Measurements from ENCODE around the gene KCNQ2. TPM values are rescaled to one million over a fixed set of nuclear protein-coding genes. Genes with fewer than 3 reads are reported as not detected.

KCNQ2 gene
- total RNA-seq, 1 experiment from 2014 or later, result not detected

DNA sequence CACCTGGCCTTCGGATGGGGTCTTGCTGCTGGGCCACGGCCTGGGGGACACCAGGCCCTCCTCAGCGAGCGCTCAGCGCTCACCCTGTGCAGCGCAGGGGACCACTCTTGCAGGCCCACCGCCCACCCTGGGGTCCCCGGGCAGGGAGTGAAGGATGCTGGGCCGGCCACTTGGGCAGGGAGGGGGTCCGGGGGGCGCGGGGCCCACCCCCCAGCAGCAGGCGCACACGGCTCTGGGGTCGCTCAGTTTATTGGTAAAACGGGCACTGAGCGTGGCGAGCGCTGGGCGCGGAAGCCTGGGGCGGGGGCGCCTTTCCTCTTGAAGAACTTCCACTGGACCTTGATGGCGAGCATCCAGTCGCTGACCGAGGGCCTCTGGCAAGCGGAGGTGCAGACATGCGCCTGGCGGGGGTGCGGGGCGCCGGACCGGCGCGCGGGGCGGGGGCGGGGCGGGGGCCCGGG is 15.4 kb upstream of the KCNQ2 start:
- Histone ChIP-seq H3K9me2 (replicated peaks; ENCODE audit: insufficient read depth, low read length) (no peaks in the 10 kb centered on the region), H3K27ac (ENCODE audit: low read length) (no peak overlapping the region), H3K79me2 (ENCODE audit: low read length) (no peaks in the 10 kb centered on the region), H3K4me3 (ENCODE audit: low read length) (no peak overlapping the region), H4K20me1 (ENCODE audit: insufficient read depth, low read depth, low read length) (no peaks in the 10 kb centered on the region), H3K4me1 (ENCODE audit: low read length) (no peaks in the 10 kb centered on the region), H3K4me2 (ENCODE audit: low read depth, low read length, poor library complexity, severe bottlenecking) (no peak overlapping the region), H2AFZ (ENCODE audit: low read length) (no peak overlapping the region), H3K9ac (ENCODE audit: low read length) (no peak overlapping the region), H3K9me3 (ENCODE audit: low read length) (no peaks in the 10 kb centered on the region), H3K36me3 (ENCODE audit: insufficient read depth, low read length) (no peaks in the 10 kb centered on the region), H3K27me3 (ENCODE audit: low read length) (no peaks in the 10 kb centered on the region)
- no peak for DNase-seq

DNA sequence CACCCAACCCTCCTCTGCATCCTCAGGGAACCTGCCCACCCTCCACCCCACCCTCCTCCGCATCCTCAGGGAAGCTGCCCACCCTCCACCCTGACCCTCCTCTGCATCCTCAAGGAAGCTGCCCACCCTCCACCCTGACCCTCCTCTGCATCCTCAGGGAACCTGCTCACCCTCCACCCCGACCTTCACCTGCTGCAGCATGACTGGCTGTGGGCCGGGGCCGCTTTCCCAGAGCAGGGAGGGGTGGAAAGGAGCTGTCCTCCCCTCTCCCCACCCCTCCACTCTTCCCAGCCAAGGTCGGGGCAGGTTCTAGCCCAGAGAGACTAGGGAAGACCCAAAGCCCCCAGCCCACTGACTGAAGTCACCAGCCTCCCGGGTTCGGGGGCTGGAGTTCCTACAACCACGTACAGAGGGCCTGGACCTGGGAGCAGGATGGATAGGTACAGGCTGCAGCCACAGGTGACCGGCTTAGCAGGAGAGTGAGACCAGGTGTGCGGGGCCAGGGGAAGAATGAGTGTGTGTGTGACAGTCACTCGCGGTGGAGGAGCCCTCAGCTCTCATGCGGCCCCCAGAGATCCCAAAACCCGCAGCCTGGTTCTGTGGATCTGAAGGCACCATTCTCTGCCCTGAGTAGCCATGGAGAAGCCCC is 14.8 kb upstream of the KCNQ2 start:
- no peaks in the 10 kb centered on the region for H3K4me1 ChIP-seq (ENCODE audit: low read length)
- no peaks in the 10 kb centered on the region for H3K9me2 ChIP-seq (replicated peaks; ENCODE audit: insufficient read depth, low read length)
- no peak overlapping the region for H2AFZ ChIP-seq (ENCODE audit: low read length)
- no peaks in the 10 kb centered on the region for H3K79me2 ChIP-seq (ENCODE audit: low read length)
- no peaks in the 10 kb centered on the region for H3K36me3 ChIP-seq (ENCODE audit: insufficient read depth, low read length)
- no peak for DNase-seq
- H4K20me1 ChIP-seq (ENCODE audit: insufficient read depth, low read depth, low read length), result no peaks in the 10 kb centered on the region
- H3K27me3 ChIP-seq (ENCODE audit: low read length), result no peaks in the 10 kb centered on the region
- H3K4me2 ChIP-seq (ENCODE audit: low read depth, low read length, poor library complexity, severe bottlenecking), result no peak overlapping the region
- no peak overlapping the region for H3K4me3 ChIP-seq (ENCODE audit: low read length)
- H3K9me3 ChIP-seq (ENCODE audit: low read length), result no peaks in the 10 kb centered on the region
- no peak overlapping the region for H3K27ac ChIP-seq (ENCODE audit: low read length)
- H3K9ac ChIP-seq (ENCODE audit: low read length), result no peak overlapping the region

DNA sequence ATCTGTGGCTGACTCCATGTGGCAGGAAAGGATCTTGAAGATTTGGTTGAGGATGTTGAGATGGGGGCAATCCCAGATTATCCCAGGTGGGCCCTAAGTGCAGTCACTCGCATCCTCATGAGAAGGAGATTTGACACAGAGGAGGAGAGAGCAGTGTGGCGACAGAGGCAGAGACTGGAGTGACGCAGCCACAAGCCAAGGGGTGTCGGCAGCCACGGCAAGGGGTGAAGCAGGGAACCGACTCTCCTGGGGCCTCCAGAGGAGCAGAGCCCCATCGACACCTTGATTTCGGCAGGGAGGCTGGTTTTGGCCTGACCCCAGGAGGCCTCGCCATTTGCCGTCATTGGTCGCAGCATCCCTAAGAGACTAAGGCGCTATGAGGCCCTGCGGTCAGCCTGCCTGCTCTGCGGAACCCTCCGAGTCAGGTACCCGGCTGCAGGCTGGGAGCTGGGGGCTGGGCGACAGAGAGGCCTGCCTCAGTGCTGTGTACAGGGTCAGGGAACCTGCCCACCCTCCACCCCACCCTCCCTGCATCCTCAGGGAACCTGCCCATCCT is 13.9 kb upstream of the KCNQ2 start:
- Histone ChIP-seq H3K9me2 (replicated peaks; ENCODE audit: insufficient read depth, low read length) (no peaks in the 10 kb centered on the region), H3K4me3 (ENCODE audit: low read length) (no peak overlapping the region), H2AFZ (ENCODE audit: low read length) (no peak overlapping the region), H3K4me2 (ENCODE audit: low read depth, low read length, poor library complexity, severe bottlenecking) (no peak overlapping the region), H4K20me1 (ENCODE audit: insufficient read depth, low read depth, low read length) (0 out of 2 replicates have a peak, but pooled peaks cover 1% of the 10 kb centered on the region), H3K27me3 (ENCODE audit: low read length) (no peaks in the 10 kb centered on the region), H3K36me3 (ENCODE audit: insufficient read depth, low read length) (no peaks in the 10 kb centered on the region), H3K4me1 (ENCODE audit: low read length) (no peaks in the 10 kb centered on the region), H3K79me2 (ENCODE audit: low read length) (no peaks in the 10 kb centered on the region), H3K9ac (ENCODE audit: low read length) (no peak overlapping the region), H3K9me3 (ENCODE audit: low read length) (no peaks in the 10 kb centered on the region), H3K27ac (ENCODE audit: low read length) (no peak overlapping the region)
- no peak for DNase-seq

DNA sequence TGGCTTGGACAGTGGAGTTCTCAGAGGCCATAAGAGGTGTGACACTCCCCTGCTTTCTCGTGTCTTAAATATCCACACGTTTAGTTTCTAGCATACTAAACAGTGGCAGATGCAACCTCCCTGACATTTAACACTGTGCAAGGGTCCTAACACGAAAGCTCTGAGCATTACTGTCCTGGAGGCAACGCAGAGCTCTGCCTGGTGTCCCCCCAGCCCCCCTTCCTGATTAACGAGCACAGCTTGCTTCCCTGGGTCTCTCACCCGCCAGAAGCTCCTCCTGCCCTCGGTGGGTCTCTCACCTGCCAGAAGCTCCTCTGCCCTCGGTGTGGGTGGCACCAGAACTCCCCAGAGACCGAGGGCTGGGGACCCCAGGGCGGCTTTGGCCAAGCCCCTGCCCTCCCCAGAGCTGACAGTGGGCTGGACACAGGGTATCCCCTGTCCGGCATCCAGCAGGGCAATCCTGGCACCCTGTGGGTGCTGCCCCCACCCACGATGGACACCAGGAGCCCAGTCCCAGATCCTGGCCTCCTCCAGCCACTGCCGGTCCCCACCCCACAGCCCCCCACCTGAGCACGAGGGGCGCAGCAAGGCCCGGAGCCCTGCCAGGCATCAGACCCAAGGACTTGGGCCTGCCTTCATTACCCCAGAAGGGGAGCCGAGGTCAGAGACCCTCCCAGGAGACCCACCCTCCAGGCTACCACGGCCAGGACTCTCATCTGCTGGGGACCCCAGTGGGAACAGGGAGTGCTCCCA is 12.4 kb upstream of the KCNQ2 start:
- Histone ChIP-seq H3K4me3 (ENCODE audit: low read length) (no peak overlapping the region), H3K79me2 (ENCODE audit: low read length) (no peaks in the 10 kb centered on the region), H3K4me1 (ENCODE audit: low read length) (no peaks in the 10 kb centered on the region), H3K9me2 (replicated peaks; ENCODE audit: insufficient read depth, low read length) (no peaks in the 10 kb centered on the region), H3K36me3 (ENCODE audit: insufficient read depth, low read length) (no peaks in the 10 kb centered on the region), H3K27me3 (ENCODE audit: low read length) (no peaks in the 10 kb centered on the region), H3K4me2 (ENCODE audit: low read depth, low read length, poor library complexity, severe bottlenecking) (no peak overlapping the region), H3K9ac (ENCODE audit: low read length) (no peak overlapping the region), H2AFZ (ENCODE audit: low read length) (no peak overlapping the region), H4K20me1 (ENCODE audit: insufficient read depth, low read depth, low read length) (0 out of 2 replicates have a peak, but pooled peaks cover 2% of the 10 kb centered on the region), H3K9me3 (ENCODE audit: low read length) (no peaks in the 10 kb centered on the region), H3K27ac (ENCODE audit: low read length) (no peak overlapping the region)
- no peak for DNase-seq

DNA sequence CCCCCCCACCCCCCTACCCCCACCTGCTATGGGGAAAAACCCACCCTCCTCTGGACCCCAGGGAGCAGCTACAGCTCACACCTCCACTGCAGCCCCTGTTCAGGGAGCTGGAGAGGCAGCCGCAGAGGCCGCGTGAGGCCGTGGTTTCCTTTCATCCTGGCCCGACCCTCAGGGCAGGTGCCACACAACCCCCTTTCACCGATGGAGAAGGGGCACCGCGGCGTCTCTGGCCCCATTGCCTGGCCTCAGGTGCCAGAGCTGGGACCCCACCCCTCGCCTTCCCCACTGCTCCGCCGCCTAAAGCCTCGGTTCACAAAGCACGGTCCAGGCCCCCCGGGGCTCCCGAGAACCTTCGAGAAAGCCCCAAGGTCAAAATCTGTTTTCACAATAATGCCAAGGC is 11.8 kb upstream of the KCNQ2 start:
- no peaks in the 10 kb centered on the region for H3K36me3 ChIP-seq (ENCODE audit: insufficient read depth, low read length)
- H3K4me2 ChIP-seq (ENCODE audit: low read depth, low read length, poor library complexity, severe bottlenecking), result no peak overlapping the region
- no peak overlapping the region for H3K9ac ChIP-seq (ENCODE audit: low read length)
- H2AFZ ChIP-seq (ENCODE audit: low read length), result no peak overlapping the region
- H3K4me1 ChIP-seq (ENCODE audit: low read length), result no peaks in the 10 kb centered on the region
- H3K27me3 ChIP-seq (ENCODE audit: low read length), result no peaks in the 10 kb centered on the region
- no peaks in the 10 kb centered on the region for H3K9me2 ChIP-seq (replicated peaks; ENCODE audit: insufficient read depth, low read length)
- no peaks in the 10 kb centered on the region for H3K79me2 ChIP-seq (ENCODE audit: low read length)
- H4K20me1 ChIP-seq (ENCODE audit: insufficient read depth, low read depth, low read length), result 0 out of 2 replicates have a peak, but pooled peaks cover 2% of the 10 kb centered on the region
- H3K27ac ChIP-seq (ENCODE audit: low read length), result no peak overlapping the region
- no peak for DNase-seq
- no peak overlapping the region for H3K4me3 ChIP-seq (ENCODE audit: low read length)
- H3K9me3 ChIP-seq (ENCODE audit: low read length), result no peaks in the 10 kb centered on the region

DNA sequence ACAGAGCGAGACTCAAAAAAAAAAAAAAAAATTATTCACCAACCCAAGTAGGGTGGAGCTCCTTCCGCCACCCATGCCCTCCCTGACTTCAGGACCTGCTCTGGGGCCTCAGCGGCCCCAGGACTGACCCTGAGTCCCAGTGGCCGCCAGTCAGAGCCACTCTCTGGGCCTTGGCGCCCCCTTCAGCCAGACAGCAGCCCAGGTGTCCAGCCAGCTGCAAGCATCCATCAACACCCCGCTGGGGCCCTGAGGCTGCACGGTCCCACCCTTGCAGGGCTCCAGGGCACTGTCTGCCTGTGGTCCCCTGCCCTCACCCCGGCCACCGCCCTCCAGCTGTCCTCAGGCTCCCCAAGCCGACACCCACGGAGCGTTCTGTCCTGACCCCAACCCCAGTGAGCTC is 11.4 kb upstream of the KCNQ2 start:
- H3K36me3 ChIP-seq (ENCODE audit: insufficient read depth, low read length), result no peaks in the 10 kb centered on the region
- no peaks in the 10 kb centered on the region for H3K4me1 ChIP-seq (ENCODE audit: low read length)
- no peak overlapping the region for H2AFZ ChIP-seq (ENCODE audit: low read length)
- H3K79me2 ChIP-seq (ENCODE audit: low read length), result no peaks in the 10 kb centered on the region
- no peak overlapping the region for H3K4me3 ChIP-seq (ENCODE audit: low read length)
- H3K9me2 ChIP-seq (replicated peaks; ENCODE audit: insufficient read depth, low read length), result no peaks in the 10 kb centered on the region
- no peak overlapping the region for H3K27ac ChIP-seq (ENCODE audit: low read length)
- no peak overlapping the region for H3K9ac ChIP-seq (ENCODE audit: low read length)
- 0 out of 2 replicates have a peak, but pooled peaks cover 2% of the 10 kb centered on the region for H4K20me1 ChIP-seq (ENCODE audit: insufficient read depth, low read depth, low read length)
- no peak for DNase-seq
- H3K27me3 ChIP-seq (ENCODE audit: low read length), result no peaks in the 10 kb centered on the region
- no peak overlapping the region for H3K4me2 ChIP-seq (ENCODE audit: low read depth, low read length, poor library complexity, severe bottlenecking)
- H3K9me3 ChIP-seq (ENCODE audit: low read length), result no peaks in the 10 kb centered on the region

DNA sequence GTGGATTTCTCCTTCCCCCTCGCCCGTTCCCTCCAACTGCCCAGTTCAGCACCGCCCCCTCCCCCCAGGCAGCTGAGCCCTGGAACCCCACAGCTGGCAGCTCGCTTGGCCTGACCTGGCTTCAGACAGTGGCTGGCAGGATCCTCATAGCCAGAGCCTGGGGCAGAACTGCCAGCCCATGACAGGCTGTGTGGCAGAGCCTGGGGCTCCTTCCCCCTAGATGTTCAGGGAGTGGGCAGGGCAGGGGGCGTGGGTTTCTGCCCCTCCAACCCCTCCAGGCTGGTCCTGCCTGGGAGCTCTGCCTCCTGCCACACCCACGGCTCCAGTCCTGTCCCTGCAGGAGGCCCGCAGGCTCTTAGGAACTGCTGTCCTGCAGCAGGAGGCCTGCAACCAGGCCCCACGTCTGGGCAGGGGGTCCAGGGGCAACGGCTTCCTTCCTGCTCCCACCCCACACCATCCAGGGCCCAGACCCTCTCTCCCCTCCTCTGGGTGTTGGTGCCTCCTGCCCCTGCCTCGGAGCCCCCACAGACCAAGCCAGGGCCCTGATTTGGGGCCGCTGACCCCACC is 9.6 kb upstream of the KCNQ2 start:
- Histone ChIP-seq H3K4me1 (ENCODE audit: low read length) (no peaks in the 10 kb centered on the region), H4K20me1 (ENCODE audit: insufficient read depth, low read depth, low read length) (0 out of 2 replicates have a peak, but pooled peaks cover 2% of the 10 kb centered on the region), H3K4me3 (ENCODE audit: low read length) (no peak overlapping the region), H3K79me2 (ENCODE audit: low read length) (no peaks in the 10 kb centered on the region), H3K9me2 (replicated peaks; ENCODE audit: insufficient read depth, low read length) (no peaks in the 10 kb centered on the region), H3K36me3 (ENCODE audit: insufficient read depth, low read length) (no peaks in the 10 kb centered on the region), H3K9me3 (ENCODE audit: low read length) (no peaks in the 10 kb centered on the region), H2AFZ (ENCODE audit: low read length) (no peak overlapping the region), H3K27ac (ENCODE audit: low read length) (no peak overlapping the region), H3K4me2 (ENCODE audit: low read depth, low read length, poor library complexity, severe bottlenecking) (no peak overlapping the region), H3K27me3 (ENCODE audit: low read length) (no peaks in the 10 kb centered on the region), H3K9ac (ENCODE audit: low read length) (no peak overlapping the region)
- DNase-seq, result no peak

DNA sequence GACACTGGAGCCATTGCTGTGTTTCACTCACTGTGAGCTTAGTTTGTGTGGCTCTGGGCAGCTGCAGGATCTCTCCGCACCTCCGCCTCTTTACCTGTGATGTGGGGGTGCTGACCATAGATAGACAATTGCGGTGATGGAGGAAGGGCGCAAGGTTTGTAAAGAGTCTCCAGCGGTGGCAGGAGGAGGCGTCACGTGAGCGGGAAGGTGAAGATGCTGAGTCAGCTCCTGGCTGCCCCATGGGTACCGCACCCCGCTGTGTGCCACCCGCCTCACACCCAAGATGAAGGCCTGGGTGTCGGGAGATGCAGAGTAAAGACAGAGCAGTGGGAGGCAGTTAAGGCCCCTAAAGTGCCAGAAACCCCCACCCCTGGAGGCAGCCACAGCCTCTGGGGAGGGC is 9.0 kb upstream of the KCNQ2 start:
- DNase-seq, result no peak
- Histone ChIP-seq H3K4me3 (ENCODE audit: low read length) (no peak overlapping the region), H3K36me3 (ENCODE audit: insufficient read depth, low read length) (no peaks in the 10 kb centered on the region), H3K4me2 (ENCODE audit: low read depth, low read length, poor library complexity, severe bottlenecking) (no peak overlapping the region), H3K4me1 (ENCODE audit: low read length) (no peaks in the 10 kb centered on the region), H3K27me3 (ENCODE audit: low read length) (no peaks in the 10 kb centered on the region), H3K9ac (ENCODE audit: low read length) (no peak overlapping the region), H2AFZ (ENCODE audit: low read length) (no peak overlapping the region), H3K27ac (ENCODE audit: low read length) (no peak overlapping the region), H3K9me3 (ENCODE audit: low read length) (no peaks in the 10 kb centered on the region), H3K79me2 (ENCODE audit: low read length) (no peaks in the 10 kb centered on the region), H4K20me1 (ENCODE audit: insufficient read depth, low read depth, low read length) (0 out of 2 replicates have a peak, but pooled peaks cover 2% of the 10 kb centered on the region), H3K9me2 (replicated peaks; ENCODE audit: insufficient read depth, low read length) (no peaks in the 10 kb centered on the region)

Data from Karpas-422 (cell line).